SK-N-MC (cell line): ENCODE results near the gene MEIOB.

Source experiments
- DNase-seq: peaks from one replicate; pipeline ENCODE4 v3.0.0-alpha.2; 2011; ENCODE audit warnings: low read depth, low spot score
- H3K27ac ChIP-seq: fragments of 200-600 bp; sonication (generic); 2 replicates; pipeline ENCODE4 v1.5.1; 2016; ENCODE audit warnings: mixed run types
- H3K36me3 ChIP-seq: fragments of 200-600 bp; sonication (generic); 2 replicates; pipeline ENCODE4 v1.6.1; 2017; ENCODE audit warnings: antibody characterized with exemption, low read length, mixed read lengths; ENCODE audit not compliant: insufficient read depth
- H3K4me3 ChIP-seq: fragments of 200-600 bp; sonication (generic); 2 replicates; pipeline ENCODE4 v1.5.1; 2016
- H3K9ac ChIP-seq: fragments of 200-600 bp; sonication (generic); 2 replicates; pipeline ENCODE4 v1.8.0; 2017; ENCODE audit warnings: mixed run types, mixed read lengths; ENCODE audit not compliant: insufficient read length
- H3K9me3 ChIP-seq: fragments of 200-600 bp; sonication (generic); 2 replicates; pipeline ENCODE4 v1.6.1; 2017; ENCODE audit warnings: low read depth, mild to moderate bottlenecking, antibody characterized with exemption, low read length, moderate library complexity, mixed read lengths
- EZH2 ChIP-seq: fragments of 200-600 bp; sonication (generic); IDR thresholded peaks from one replicate; pipeline ENCODE4 v1.6.1; 2017; ENCODE audit warnings: antibody characterized with exemption
- FOXP2 ChIP-seq: optimal IDR thresholded peaks from 2 replicates; pipeline ENCODE3; 2011; ENCODE audit warnings: mild to moderate bottlenecking, moderate library complexity; ENCODE audit not compliant: insufficient read depth; ENCODE audit errors: extremely low read length, control extremely low read depth
- POLR2AphosphoS5 ChIP-seq: IDR thresholded peaks from 2 replicates; pipeline ENCODE4 v1.6.1; 2012; ENCODE audit warnings: mild to moderate bottlenecking, low read depth, low read length, borderline replicate concordance

Gene MEIOB

GRCh38 chr16:1791256-1791942 lies 80.6 kb downstream of the MEIOB start:
- Histone ChIP-seq H3K4me3 (no peak overlapping the region), H3K9ac (no peak overlapping the region), H3K9me3 (no peaks in the 10 kb centered on the region), H3K36me3 (no peaks in the 10 kb centered on the region; the same call in 1 of the 2 replicates), H3K27ac (no peak overlapping the region)
- TF ChIP-seq FOXP2 (no peak), POLR2AphosphoS5 (no peak), EZH2 (no peak)
- DNase-seq = no peak

- no peak overlapping the region for H3K4me3 ChIP-seq
- H3K9ac ChIP-seq = no peak overlapping the region
- H3K9me3 ChIP-seq = no peaks in the 10 kb centered on the region
- H3K36me3 ChIP-seq = no peaks in the 10 kb centered on the region; the same call in 1 of the 2 replicates
- DNase-seq = no peak
- no peak for TF ChIP-seq EZH2
- TF ChIP-seq POLR2AphosphoS5 = no peak
- TF ChIP-seq FOXP2 = no peak
- no peak overlapping the region for H3K27ac ChIP-seq
Observed at GRCh38 chr16:1790611-1791255, 81.2 kb downstream of the MEIOB start.

- no peaks in the 10 kb centered on the region; the same call in 1 of the 2 replicates for H3K36me3 ChIP-seq
- H3K27ac ChIP-seq = no peak overlapping the region
- H3K9me3 ChIP-seq = no peaks in the 10 kb centered on the region
- H3K4me3 ChIP-seq = no peak overlapping the region
- H3K9ac ChIP-seq = no peak overlapping the region
- no peak for DNase-seq
- no peak for TF ChIP-seq EZH2
- no peak for TF ChIP-seq FOXP2
- no peak for TF ChIP-seq POLR2AphosphoS5
Observed at GRCh38 chr16:1790261-1790610, 81.7 kb downstream of the MEIOB start.

- Histone ChIP-seq H3K4me3 (no peak overlapping the region), H3K9ac (no peak overlapping the region), H3K36me3 (no peaks in the 10 kb centered on the region; the same call in 1 of the 2 replicates), H3K27ac (no peak overlapping the region), H3K9me3 (no peaks in the 10 kb centered on the region)
- no peak for DNase-seq
- TF ChIP-seq EZH2 (no peak), POLR2AphosphoS5 (no peak), FOXP2 (no peak)
Observed at GRCh38 chr16:1789643-1790045, 82.3 kb downstream of the MEIOB start.

- Histone ChIP-seq H3K9me3 (no peaks in the 10 kb centered on the region), H3K27ac (no peak overlapping the region), H3K36me3 (no peaks in the 10 kb centered on the region; the same call in 1 of the 2 replicates), H3K4me3 (no peak overlapping the region), H3K9ac (no peak overlapping the region)
- no peak for DNase-seq
- TF ChIP-seq EZH2 (no peak), FOXP2 (no peak), POLR2AphosphoS5 (no peak)
Observed at GRCh38 chr16:1788708-1789100, 83.3 kb downstream of the MEIOB start.

GRCh38 chr16:1788095-1788707 lies 83.8 kb downstream of the MEIOB start:
- H3K27ac ChIP-seq = no peak overlapping the region
- no peaks in the 10 kb centered on the region; the same call in 1 of the 2 replicates for H3K36me3 ChIP-seq
- TF ChIP-seq FOXP2 (no peak), POLR2AphosphoS5 (no peak), EZH2 (no peak)
- no peak overlapping the region for H3K9ac ChIP-seq
- no peak for DNase-seq
- H3K4me3 ChIP-seq = no peak overlapping the region
- no peaks in the 10 kb centered on the region for H3K9me3 ChIP-seq

GRCh38 chr16:1787322-1788094 lies 84.5 kb downstream of the MEIOB start:
- TF ChIP-seq EZH2 (no peak), POLR2AphosphoS5 (no peak), FOXP2 (no peak)
- no peak overlapping the region for H3K9ac ChIP-seq
- H3K9me3 ChIP-seq = no peaks in the 10 kb centered on the region
- H3K27ac ChIP-seq = no peak overlapping the region
- H3K36me3 ChIP-seq = no peaks in the 10 kb centered on the region; the same call in 1 of the 2 replicates
- DNase-seq = no peak
- no peak overlapping the region for H3K4me3 ChIP-seq

GRCh38 chr16:1787056-1787321 lies 85.0 kb downstream of the MEIOB start:
- DNase-seq = no peak
- no peaks in the 10 kb centered on the region for H3K9me3 ChIP-seq
- H3K36me3 ChIP-seq = no peaks in the 10 kb centered on the region; the same call in 1 of the 2 replicates
- H3K9ac ChIP-seq = no peak overlapping the region
- no peak overlapping the region for H3K27ac ChIP-seq
- H3K4me3 ChIP-seq = no peak overlapping the region
- TF ChIP-seq EZH2 = no peak
